HepG2 (cell line): ENCODE results near the gene EFEMP2. TPM values are rescaled to one million over a fixed set of nuclear protein-coding genes. Genes with fewer than 3 reads are reported as not detected.
A peak's percentile ranks its signal among the peaks of the same experiment; 100 is the strongest.

Experiments
- ATM ChIP-seq: fragments of 450-650 bp; IDR thresholded peaks from 2 replicates; pipeline ENCODE4 v1.7.1; 2017; ENCODE audit warnings: mild to moderate bottlenecking, borderline replicate concordance
- BRCA1 ChIP-seq: sonication (generic); formaldehyde crosslinking; IDR thresholded peaks from 2 replicates; pipeline ENCODE4 v1.4.0; 2020; ENCODE audit warnings: missing genetic modification reagents
- CENPX ChIP-seq: sonication (generic); formaldehyde crosslinking; IDR thresholded peaks from 2 replicates; pipeline ENCODE4 v1.9.0; 2021; ENCODE audit warnings: mild to moderate bottlenecking, missing genetic modification reagents, moderate library complexity
- EZH2 ChIP-seq: conservative IDR thresholded peaks from 2 replicates; pipeline ENCODE4 v1.6.1; 2012; ENCODE audit warnings: mild to moderate bottlenecking, low read depth, low read length, moderate library complexity
- FOSL1 ChIP-seq: sonication (generic); formaldehyde crosslinking; IDR thresholded peaks from 2 replicates; pipeline ENCODE4 v1.9.0; 2021; ENCODE audit warnings: missing genetic modification reagents, borderline replicate concordance
- IRX3 ChIP-seq: sonication (generic); formaldehyde crosslinking; IDR thresholded peaks from 2 replicates; pipeline ENCODE4 v1.8.1; 2023; ENCODE audit warnings: mild to moderate bottlenecking, low read depth, missing genetic modification reagents, borderline replicate concordance
- MTF2 ChIP-seq: sonication (generic); formaldehyde crosslinking; IDR thresholded peaks from 2 replicates; pipeline ENCODE4 v1.5.0; 2020; ENCODE audit warnings: missing genetic modification reagents, borderline replicate concordance
- NCOR1 ChIP-seq: fragments of 200-600 bp; sonication (generic); IDR thresholded peaks from 2 replicates; pipeline ENCODE4 v1.7.0; 2017; ENCODE audit warnings: antibody characterized with exemption, low read length, borderline replicate concordance
- NFE2L1 ChIP-seq: sonication (generic); formaldehyde crosslinking; IDR thresholded peaks from 2 replicates; pipeline ENCODE4 v1.4.0; 2020; ENCODE audit warnings: missing genetic modification reagents, mild to moderate bottlenecking, borderline replicate concordance
- PAX8 ChIP-seq: sonication (generic); formaldehyde crosslinking; IDR thresholded peaks from 2 replicates; pipeline ENCODE4 v1.8.0; 2022; ENCODE audit warnings: mild to moderate bottlenecking, missing genetic modification reagents, borderline replicate concordance
- POLR2A ChIP-seq, 2 experiments: IDR thresholded peaks; 2 replicates each; pipeline ENCODE4 v1.6.1; 2011; ENCODE audit warnings: low read depth in 2 of 2, low read length in 2 of 2, mild to moderate bottlenecking in 1 of 2, moderate library complexity in 1 of 2; ENCODE audit not compliant: insufficient read depth in 1 of 2
- SATB2 ChIP-seq: sonication (generic); formaldehyde crosslinking; IDR thresholded peaks from 2 replicates; pipeline ENCODE4 v1.5.0; 2020; ENCODE audit warnings: missing genetic modification reagents
- ZNF12 ChIP-seq: sonication (generic); formaldehyde crosslinking; IDR thresholded peaks from 2 replicates; pipeline ENCODE4 v1.5.0; 2020; ENCODE audit warnings: missing genetic modification reagents
- ZNF296 ChIP-seq: sonication (generic); formaldehyde crosslinking; conservative IDR thresholded peaks from 2 replicates; pipeline ENCODE4 v1.5.0; 2020; ENCODE audit warnings: mild to moderate bottlenecking, missing genetic modification reagents
- ZNF3 ChIP-seq: IDR thresholded peaks from 2 replicates; pipeline ENCODE4 v1.7.0; 2017; ENCODE audit warnings: inconsistent platforms
- ZNF563 ChIP-seq: sonication (generic); formaldehyde crosslinking; IDR thresholded peaks from 2 replicates; pipeline ENCODE4 v1.8.0; 2022; ENCODE audit warnings: mild to moderate bottlenecking, moderate library complexity, missing genetic modification reagents
- ZNF574 ChIP-seq: sonication (generic); formaldehyde crosslinking; IDR thresholded peaks from 2 replicates; pipeline ENCODE4 v1.4.0; 2020; ENCODE audit warnings: missing genetic modification reagents
- ZNF724P ChIP-seq: sonication (generic); formaldehyde crosslinking; IDR thresholded peaks from 2 replicates; pipeline ENCODE4 v1.8.0; 2022; ENCODE audit warnings: missing genetic modification reagents, borderline replicate concordance
- ZNF737 ChIP-seq: sonication (generic); formaldehyde crosslinking; IDR thresholded peaks from 2 replicates; pipeline ENCODE4 v1.5.0; 2020; ENCODE audit warnings: missing genetic modification reagents, mild to moderate bottlenecking, borderline replicate concordance
- ZNF740 ChIP-seq: sonication (generic); formaldehyde crosslinking; IDR thresholded peaks from 2 replicates; pipeline ENCODE4 v1.4.0; 2020; ENCODE audit warnings: missing genetic modification reagents
- ZNF777 ChIP-seq: sonication (generic); formaldehyde crosslinking; IDR thresholded peaks from 2 replicates; pipeline ENCODE4 v1.4.0; 2020; ENCODE audit warnings: missing genetic modification reagents
- polyA plus RNA-seq, 8 experiments: library from polyadenylated mRNA; depleted of rRNA in 3 of 8; stranded (reverse) in 7 of 8; unstranded in 1 of 8; fragments of >200 nt; fragmentation: Illumina TruSeq in 4 of 8; extraction: Trizol in 4 of 8; gene quantifications; 2 replicates each; pipeline versions ENCODE4 v1.2.1 to v1.2.3, GENCODE V29; 2011 to 2016; ENCODE audit warnings: low read depth in 4 of 8, missing spikeins in 1 of 8, mixed read lengths in 1 of 8; ENCODE audit not compliant: insufficient read depth in 1 of 8
- total RNA-seq, 5 experiments: library from RNA; depleted of rRNA; stranded (reverse); fragments of >200 nt; fragmentation: Illumina TruSeq; extraction: Trizol; gene quantifications; 2 replicates each; pipeline ENCODE4 v1.2.3, GENCODE V29; 2016; ENCODE audit warnings: low read depth in 1 of 5
- TF ChIP-seq, protein P1 (sequence below): sonication (generic); formaldehyde crosslinking; IDR thresholded peaks from 2 replicates; pipeline ENCODE4 v1.4.0; 2020; ENCODE audit warnings: missing genetic modification reagents; ENCODE audit errors: not compliant biosample characterization
- TF ChIP-seq, protein P2 (sequence below): sonication (generic); formaldehyde crosslinking; IDR thresholded peaks from 2 replicates; pipeline ENCODE4 v1.4.0; 2020; ENCODE audit warnings: missing genetic modification reagents, borderline replicate concordance

Gene EFEMP2
- total and polyA plus RNA-seq, 2 of the 13 experiments (the other 11 are each of a cell fraction or from before 2014, with no cell fraction given): 7.4 to 29.7 TPM

DNA sequence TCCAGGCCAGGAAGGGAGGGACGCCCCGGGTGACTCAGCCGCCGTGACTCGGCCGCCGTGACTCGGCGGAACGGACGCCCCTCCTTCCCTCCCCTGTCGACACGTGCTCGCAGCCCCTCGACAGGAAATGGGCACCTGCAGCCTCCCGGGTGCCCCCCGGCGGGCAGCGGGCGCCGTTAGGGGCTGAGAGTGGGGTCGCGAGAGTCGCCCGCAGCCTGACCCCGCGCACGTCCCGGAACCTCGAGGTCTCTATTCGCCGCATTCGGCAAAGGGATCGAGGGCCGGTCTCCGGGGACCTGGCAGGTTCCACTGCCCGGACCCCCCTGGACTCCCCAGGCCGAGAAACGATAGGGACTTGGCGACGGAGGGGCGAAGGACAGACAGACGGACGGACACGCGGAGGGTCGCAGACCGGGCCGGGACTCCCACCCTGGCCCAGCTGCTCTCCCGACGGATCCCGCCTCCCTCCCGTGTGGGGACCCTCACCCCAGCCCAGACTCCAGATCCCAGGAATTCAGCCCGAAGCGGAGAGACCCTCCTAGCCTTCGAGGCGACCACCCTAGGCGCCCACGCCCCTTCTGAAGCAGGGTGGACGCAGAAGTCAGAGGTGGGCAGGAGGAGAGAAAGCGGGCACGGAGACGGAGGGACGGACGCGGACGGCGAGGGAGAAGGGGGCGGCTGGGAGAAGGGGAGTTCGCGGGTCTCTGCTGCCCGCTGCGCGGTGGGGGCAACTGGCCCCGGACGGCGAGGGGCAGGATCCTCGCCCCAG, 26.9 kb upstream of the EFEMP2 start (continued):
- TF ChIP-seq, protein P1, sequence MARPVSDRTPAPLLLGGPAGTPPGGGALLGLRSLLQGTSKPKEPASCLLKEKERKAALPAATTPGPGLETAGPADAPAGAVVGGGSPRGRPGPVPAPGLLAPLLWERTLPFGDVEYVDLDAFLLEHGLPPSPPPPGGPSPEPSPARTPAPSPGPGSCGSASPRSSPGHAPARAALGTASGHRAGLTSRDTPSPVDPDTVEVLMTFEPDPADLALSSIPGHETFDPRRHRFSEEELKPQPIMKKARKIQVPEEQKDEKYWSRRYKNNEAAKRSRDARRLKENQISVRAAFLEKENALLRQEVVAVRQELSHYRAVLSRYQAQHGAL (CRISPR knock-in tag): no peak
- TF ChIP-seq MTF2 (CRISPR knock-in tag) (no peak), ZNF296 (CRISPR knock-in tag) (no peak; the same call in 1 of the 2 replicates), ZNF12 (CRISPR knock-in tag) (no peak), NFE2L1 (CRISPR knock-in tag) (no peak), ZNF777 (peak; percentile 94), ZNF740 (CRISPR knock-in tag) (no peak), ATM (no peak), SATB2 (no peak), BRCA1 (no peak), ZNF737 (CRISPR knock-in tag) (no peak), IRX3 (CRISPR knock-in tag) (no peak), CENPX (CRISPR knock-in tag) (no peak), ZNF3 (CRISPR knock-in tag) (no peak), EZH2 (no peak), PAX8 (CRISPR knock-in tag) (no peak), ZNF574 (peak; percentile 41; the same call in 1 of the 2 replicates), FOSL1 (CRISPR knock-in tag) (no peak), ZNF724P (0 out of 2 replicates have a peak, but pooled peaks have one; percentile 43), POLR2A (IDR thresholded peaks at IDR 0.05; ENCODE audit: insufficient read depth in 1 of 2, low read depth in 2 of 2, low read length in 2 of 2) (no peak), ZNF563 (CRISPR knock-in tag) (peak; percentile 75; the same call in 1 of the 2 replicates), NCOR1 (no peak)
- TF ChIP-seq, protein P2, sequence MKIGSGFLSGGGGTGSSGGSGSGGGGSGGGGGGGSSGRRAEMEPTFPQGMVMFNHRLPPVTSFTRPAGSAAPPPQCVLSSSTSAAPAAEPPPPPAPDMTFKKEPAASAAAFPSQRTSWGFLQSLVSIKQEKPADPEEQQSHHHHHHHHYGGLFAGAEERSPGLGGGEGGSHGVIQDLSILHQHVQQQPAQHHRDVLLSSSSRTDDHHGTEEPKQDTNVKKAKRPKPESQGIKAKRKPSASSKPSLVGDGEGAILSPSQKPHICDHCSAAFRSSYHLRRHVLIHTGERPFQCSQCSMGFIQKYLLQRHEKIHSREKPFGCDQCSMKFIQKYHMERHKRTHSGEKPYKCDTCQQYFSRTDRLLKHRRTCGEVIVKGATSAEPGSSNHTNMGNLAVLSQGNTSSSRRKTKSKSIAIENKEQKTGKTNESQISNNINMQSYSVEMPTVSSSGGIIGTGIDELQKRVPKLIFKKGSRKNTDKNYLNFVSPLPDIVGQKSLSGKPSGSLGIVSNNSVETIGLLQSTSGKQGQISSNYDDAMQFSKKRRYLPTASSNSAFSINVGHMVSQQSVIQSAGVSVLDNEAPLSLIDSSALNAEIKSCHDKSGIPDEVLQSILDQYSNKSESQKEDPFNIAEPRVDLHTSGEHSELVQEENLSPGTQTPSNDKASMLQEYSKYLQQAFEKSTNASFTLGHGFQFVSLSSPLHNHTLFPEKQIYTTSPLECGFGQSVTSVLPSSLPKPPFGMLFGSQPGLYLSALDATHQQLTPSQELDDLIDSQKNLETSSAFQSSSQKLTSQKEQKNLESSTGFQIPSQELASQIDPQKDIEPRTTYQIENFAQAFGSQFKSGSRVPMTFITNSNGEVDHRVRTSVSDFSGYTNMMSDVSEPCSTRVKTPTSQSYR (CRISPR knock-in tag): no peak
